ENCODE measurements around the gene BLOC1S4.

DNA sequence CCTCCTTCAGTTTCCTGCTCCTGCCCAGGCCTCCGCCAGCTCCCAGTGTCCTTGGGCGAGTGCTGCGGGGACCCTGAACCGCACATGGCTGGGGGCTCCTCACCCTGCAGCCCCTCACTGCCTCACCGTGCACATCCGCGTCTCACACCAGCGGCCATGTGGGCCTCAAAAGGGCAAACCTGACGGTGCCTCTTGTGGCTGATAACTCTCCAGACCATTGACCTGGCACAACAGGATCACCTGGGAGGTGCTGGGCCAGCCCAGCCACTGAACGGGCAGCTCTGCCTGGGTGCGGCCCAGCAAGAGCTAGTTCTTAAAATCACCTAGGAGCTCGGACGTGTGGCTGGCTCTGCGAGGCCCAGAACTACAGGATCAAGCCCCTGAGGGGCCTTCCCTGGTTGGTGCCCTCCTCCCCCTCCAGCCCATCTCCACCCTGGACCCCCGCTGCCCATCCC, 26.4 kb upstream of the BLOC1S4 start:
- no peak for TF ChIP-seq CHD2 (IDR thresholded peaks at IDR 0.05; ENCODE audit: low read length, partially characterized antibody)
- TF ChIP-seq, protein P1, sequence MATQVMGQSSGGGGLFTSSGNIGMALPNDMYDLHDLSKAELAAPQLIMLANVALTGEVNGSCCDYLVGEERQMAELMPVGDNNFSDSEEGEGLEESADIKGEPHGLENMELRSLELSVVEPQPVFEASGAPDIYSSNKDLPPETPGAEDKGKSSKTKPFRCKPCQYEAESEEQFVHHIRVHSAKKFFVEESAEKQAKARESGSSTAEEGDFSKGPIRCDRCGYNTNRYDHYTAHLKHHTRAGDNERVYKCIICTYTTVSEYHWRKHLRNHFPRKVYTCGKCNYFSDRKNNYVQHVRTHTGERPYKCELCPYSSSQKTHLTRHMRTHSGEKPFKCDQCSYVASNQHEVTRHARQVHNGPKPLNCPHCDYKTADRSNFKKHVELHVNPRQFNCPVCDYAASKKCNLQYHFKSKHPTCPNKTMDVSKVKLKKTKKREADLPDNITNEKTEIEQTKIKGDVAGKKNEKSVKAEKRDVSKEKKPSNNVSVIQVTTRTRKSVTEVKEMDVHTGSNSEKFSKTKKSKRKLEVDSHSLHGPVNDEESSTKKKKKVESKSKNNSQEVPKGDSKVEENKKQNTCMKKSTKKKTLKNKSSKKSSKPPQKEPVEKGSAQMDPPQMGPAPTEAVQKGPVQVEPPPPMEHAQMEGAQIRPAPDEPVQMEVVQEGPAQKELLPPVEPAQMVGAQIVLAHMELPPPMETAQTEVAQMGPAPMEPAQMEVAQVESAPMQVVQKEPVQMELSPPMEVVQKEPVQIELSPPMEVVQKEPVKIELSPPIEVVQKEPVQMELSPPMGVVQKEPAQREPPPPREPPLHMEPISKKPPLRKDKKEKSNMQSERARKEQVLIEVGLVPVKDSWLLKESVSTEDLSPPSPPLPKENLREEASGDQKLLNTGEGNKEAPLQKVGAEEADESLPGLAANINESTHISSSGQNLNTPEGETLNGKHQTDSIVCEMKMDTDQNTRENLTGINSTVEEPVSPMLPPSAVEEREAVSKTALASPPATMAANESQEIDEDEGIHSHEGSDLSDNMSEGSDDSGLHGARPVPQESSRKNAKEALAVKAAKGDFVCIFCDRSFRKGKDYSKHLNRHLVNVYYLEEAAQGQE (IDR thresholded peaks at IDR 0.05; ENCODE audit: low read depth, low read length), result no peak
- no peak for TF ChIP-seq TAF1 (IDR thresholded peaks at IDR 0.05; ENCODE audit: borderline replicate concordance, low read depth, low read length)
- no peak for TF ChIP-seq PBX3 (IDR thresholded peaks at IDR 0.05)
- no peak for TF ChIP-seq POLR2AphosphoS5 (IDR thresholded peaks at IDR 0.05; ENCODE audit: low read depth, low read length)
- TF ChIP-seq, protein P2, sequence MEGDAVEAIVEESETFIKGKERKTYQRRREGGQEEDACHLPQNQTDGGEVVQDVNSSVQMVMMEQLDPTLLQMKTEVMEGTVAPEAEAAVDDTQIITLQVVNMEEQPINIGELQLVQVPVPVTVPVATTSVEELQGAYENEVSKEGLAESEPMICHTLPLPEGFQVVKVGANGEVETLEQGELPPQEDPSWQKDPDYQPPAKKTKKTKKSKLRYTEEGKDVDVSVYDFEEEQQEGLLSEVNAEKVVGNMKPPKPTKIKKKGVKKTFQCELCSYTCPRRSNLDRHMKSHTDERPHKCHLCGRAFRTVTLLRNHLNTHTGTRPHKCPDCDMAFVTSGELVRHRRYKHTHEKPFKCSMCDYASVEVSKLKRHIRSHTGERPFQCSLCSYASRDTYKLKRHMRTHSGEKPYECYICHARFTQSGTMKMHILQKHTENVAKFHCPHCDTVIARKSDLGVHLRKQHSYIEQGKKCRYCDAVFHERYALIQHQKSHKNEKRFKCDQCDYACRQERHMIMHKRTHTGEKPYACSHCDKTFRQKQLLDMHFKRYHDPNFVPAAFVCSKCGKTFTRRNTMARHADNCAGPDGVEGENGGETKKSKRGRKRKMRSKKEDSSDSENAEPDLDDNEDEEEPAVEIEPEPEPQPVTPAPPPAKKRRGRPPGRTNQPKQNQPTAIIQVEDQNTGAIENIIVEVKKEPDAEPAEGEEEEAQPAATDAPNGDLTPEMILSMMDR (IDR thresholded peaks at IDR 0.05), result no peak
